ENCODE data around the gene STRA8. TPM values are rescaled to one million over a fixed set of nuclear protein-coding genes. Genes with fewer than 3 reads are reported as not detected.

STRA8 gene
- total RNA-seq, 1 donor from 2014 or later = not detected

GRCh38 chr7:135238112-135238744 lies 4.6 kb downstream of the STRA8 start:
- H3K36me3 Mint-ChIP-seq (ENCODE audit: low read depth) = no peaks in the 10 kb centered on the region
- no peak for DNase-seq (ENCODE audit: low read depth, low spot score)
- H3K27me3 Mint-ChIP-seq (ENCODE audit: low read depth) = no peaks in the 10 kb centered on the region
- H3K27ac Mint-ChIP-seq (ENCODE audit: unreplicated experiment) = no peak overlapping the region
- peak; percentile 54 for TF ChIP-seq CTCF (conservative IDR thresholded peaks at IDR 0.05)
- H3K4me3 Mint-ChIP-seq = no peak overlapping the region
- H3K4me1 Mint-ChIP-seq = peaks cover 4% of the 10 kb centered on the region
- no peaks in the 10 kb centered on the region for H3K9me3 Mint-ChIP-seq

- TF ChIP-seq CTCF (conservative IDR thresholded peaks at IDR 0.05) = no peak
- Mint-ChIP-seq H3K27ac (ENCODE audit: unreplicated experiment) (no peak overlapping the region), H3K4me1 (peaks cover 4% of the 10 kb centered on the region)
Measured at GRCh38 chr7:135239263-135239662, 5.6 kb downstream of the STRA8 start.

GRCh38 chr7:135240441-135240840 lies 6.8 kb downstream of the STRA8 start:
- Mint-ChIP-seq H3K9me3 (no peaks in the 10 kb centered on the region), H3K36me3 (ENCODE audit: low read depth) (no peaks in the 10 kb centered on the region), H3K4me3 (no peak overlapping the region), H3K27me3 (ENCODE audit: low read depth) (peaks cover 3% of the 10 kb centered on the region), H3K4me1 (peaks cover 4% of the 10 kb centered on the region), H3K27ac (ENCODE audit: unreplicated experiment) (no peak overlapping the region)
- DNase-seq (ENCODE audit: low read depth, low spot score) = no peak
- TF ChIP-seq CTCF (conservative IDR thresholded peaks at IDR 0.05) = no peak

More at GRCh38 chr7:135239263-135239662, 5.6 kb downstream of the STRA8 start:
- no peaks in the 10 kb centered on the region for H3K36me3 Mint-ChIP-seq (ENCODE audit: low read depth)
- peaks cover 3% of the 10 kb centered on the region for H3K27me3 Mint-ChIP-seq (ENCODE audit: low read depth)
- H3K9me3 Mint-ChIP-seq = no peaks in the 10 kb centered on the region
- no peak for DNase-seq (ENCODE audit: low read depth, low spot score)
- no peak overlapping the region for H3K4me3 Mint-ChIP-seq

GRCh38 chr7:135242096-135242684 lies 8.6 kb downstream of the STRA8 start:
- Mint-ChIP-seq H3K27me3 (ENCODE audit: low read depth) (peaks cover 3% of the 10 kb centered on the region), H3K4me1 (peaks cover 4% of the 10 kb centered on the region), H3K9me3 (no peaks in the 10 kb centered on the region), H3K27ac (ENCODE audit: unreplicated experiment) (no peak overlapping the region), H3K4me3 (no peak overlapping the region), H3K36me3 (ENCODE audit: low read depth) (no peaks in the 10 kb centered on the region)
- no peak for TF ChIP-seq CTCF (conservative IDR thresholded peaks at IDR 0.05)
- no peak for DNase-seq (ENCODE audit: low read depth, low spot score)

GRCh38 chr7:135245226-135246190 lies 11.9 kb downstream of the STRA8 start:
- Mint-ChIP-seq H3K4me3 (no peak overlapping the region), H3K4me1 (peaks cover 4% of the 10 kb centered on the region), H3K27me3 (ENCODE audit: low read depth) (peaks cover 3% of the 10 kb centered on the region), H3K36me3 (ENCODE audit: low read depth) (no peaks in the 10 kb centered on the region), H3K9me3 (no peaks in the 10 kb centered on the region), H3K27ac (ENCODE audit: unreplicated experiment) (no peak overlapping the region)
- TF ChIP-seq CTCF (conservative IDR thresholded peaks at IDR 0.05) = no peak
- no peak for DNase-seq (ENCODE audit: low read depth, low spot score)
